HEK293 (cell line): ENCODE data around the gene LAMA4.

Experiments used
- CTCF ChIA-PET: fragments of 350-600 bp; formaldehyde crosslinking; extraction: SDS; loops from one replicate; lab custom pipeline; 2021; ENCODE audit warnings: antibody characterized with exemption; lab: Yijun Ruan, JAX
- POLR2A ChIA-PET: fragments of 300-600 bp; formaldehyde crosslinking; extraction: SDS; loops from one replicate; lab custom pipeline; 2020; ENCODE audit warnings: antibody characterized with exemption, inconsistent platforms; lab: Yijun Ruan, JAX
- H3K27ac ChIP-seq: fragments of 200-500 bp; sonication (Bioruptor generic); 2 replicates; pipeline ENCODE4 v1.5.1; 2014; ENCODE audit warnings: low read depth, low read length, control low read depth, inconsistent platforms; ENCODE audit errors: extremely low read depth
- H3K36me3 ChIP-seq, 2 experiments: fragments of 200-500 bp in 1 of 2; sonication (Bioruptor generic) in 1 of 2; 1 replicate in 1 of 2; 2 replicates in 1 of 2; pipeline ENCODE4 v1.5.1; 2014 to 2017; ENCODE audit warnings: inconsistent platforms in 2 of 2, low read length in 2 of 2; ENCODE audit not compliant: control insufficient read depth in 2 of 2, insufficient read depth in 1 of 2
- H3K4me1 ChIP-seq: fragments of 200-500 bp; sonication (Bioruptor generic); 2 replicates; pipeline ENCODE4 v1.5.1; 2014; ENCODE audit warnings: mild to moderate bottlenecking, low read length, inconsistent platforms; ENCODE audit not compliant: control insufficient read depth, insufficient read depth
- H3K4me3 ChIP-seq: 2 replicates; pipeline ENCODE4 v1.5.1; 2011; ENCODE audit warnings: low read depth, mild to moderate bottlenecking, control low read depth, low read length, moderate library complexity
- H3K9me3 ChIP-seq: fragments of 200-500 bp; sonication (Bioruptor generic); 2 replicates; pipeline ENCODE4 v1.5.1; 2014; ENCODE audit warnings: low read depth, low read length, inconsistent platforms; ENCODE audit not compliant: control insufficient read depth, insufficient read depth
- GLIS2 ChIP-seq: fragments of 450-650 bp; formaldehyde crosslinking; IDR thresholded peaks from 2 replicates; pipeline ENCODE4 v1.5.1; 2016; ENCODE audit warnings: missing biosample characterization, missing genetic modification characterization
- KLF10 ChIP-seq: fragments of 450-650 bp; IDR thresholded peaks from 2 replicates; pipeline ENCODE4 v1.5.1; 2018; ENCODE audit warnings: missing biosample characterization, mild to moderate bottlenecking, missing genetic modification characterization
- KLF7 ChIP-seq: fragments of 450-650 bp; formaldehyde crosslinking; IDR thresholded peaks from 2 replicates; pipeline ENCODE4 v1.5.1; 2016; ENCODE audit warnings: missing biosample characterization, missing genetic modification characterization, borderline replicate concordance
- OVOL3 ChIP-seq: fragments of 450-650 bp; formaldehyde crosslinking; IDR thresholded peaks from 2 replicates; pipeline ENCODE4 v1.5.1; 2016; ENCODE audit warnings: missing biosample characterization, missing genetic modification characterization
- SALL2 ChIP-seq: fragments of 450-650 bp; formaldehyde crosslinking; IDR thresholded peaks from 2 replicates; pipeline ENCODE4 v1.5.0; 2017; ENCODE audit warnings: missing biosample characterization, mild to moderate bottlenecking, missing genetic modification characterization, borderline replicate concordance
- SCRT2 ChIP-seq: fragments of 450-650 bp; formaldehyde crosslinking; IDR thresholded peaks from 2 replicates; pipeline ENCODE4 v1.5.1; 2016; ENCODE audit warnings: missing biosample characterization, missing genetic modification characterization
- SETDB1 ChIP-seq: IDR thresholded peaks from one replicate; pipeline ENCODE4 v1.6.1; 2017; ENCODE audit warnings: mild to moderate bottlenecking, low read length, moderate library complexity, mixed read lengths; ENCODE audit not compliant: insufficient read length
- TRIM28 ChIP-seq: IDR thresholded peaks from 2 replicates; pipeline ENCODE4 v1.6.1; 2011; ENCODE audit warnings: low read length, control low read depth, borderline replicate concordance
- ZFHX2 ChIP-seq: fragments of 450-650 bp; formaldehyde crosslinking; conservative IDR thresholded peaks from 2 replicates; pipeline ENCODE4 v1.5.1; 2016; ENCODE audit warnings: missing biosample characterization, missing genetic modification characterization
- ZFP37 ChIP-seq: fragments of 450-650 bp; formaldehyde crosslinking; IDR thresholded peaks from 2 replicates; pipeline ENCODE4 v1.5.1; 2016; ENCODE audit warnings: missing biosample characterization, missing genetic modification characterization
- ZNF132 ChIP-seq: fragments of 450-650 bp; formaldehyde crosslinking; IDR thresholded peaks from 2 replicates; pipeline ENCODE4 v1.5.1; 2017; ENCODE audit warnings: missing biosample characterization, missing genetic modification characterization, borderline replicate concordance
- ZNF133 ChIP-seq: fragments of 450-650 bp; formaldehyde crosslinking; IDR thresholded peaks from 2 replicates; pipeline ENCODE4 v1.5.1; 2016; ENCODE audit warnings: missing biosample characterization, missing genetic modification characterization
- ZNF157 ChIP-seq: fragments of 450-650 bp; formaldehyde crosslinking; IDR thresholded peaks from 2 replicates; pipeline ENCODE4 v1.5.1; 2016; ENCODE audit warnings: missing biosample characterization, missing genetic modification characterization
- ZNF239 ChIP-seq: fragments of 450-650 bp; formaldehyde crosslinking; IDR thresholded peaks from 2 replicates; pipeline ENCODE4 v1.5.1; 2016; ENCODE audit warnings: missing biosample characterization, missing genetic modification characterization
- ZNF274 ChIP-seq, 2 experiments: fragments of 200-500 bp in 1 of 2; fragments of 450-650 bp in 1 of 2; sonication (Bioruptor generic) in 1 of 2; formaldehyde crosslinking in 1 of 2; IDR thresholded peaks; 2 replicates each; pipeline versions ENCODE4 v1.5.1 to v1.6.1; 2014 to 2016; ENCODE audit warnings: borderline replicate concordance in 1 of 2, inconsistent platforms in 1 of 2, low read length in 1 of 2, missing biosample characterization in 1 of 2, missing genetic modification characterization in 1 of 2
- ZNF324 ChIP-seq: fragments of 450-650 bp; formaldehyde crosslinking; IDR thresholded peaks from 2 replicates; pipeline ENCODE4 v1.5.1; 2016; ENCODE audit warnings: missing biosample characterization, missing genetic modification characterization
- ZNF354C ChIP-seq: fragments of 450-650 bp; formaldehyde crosslinking; IDR thresholded peaks from 2 replicates; pipeline ENCODE4 v1.5.1; 2016; ENCODE audit warnings: missing biosample characterization, missing genetic modification characterization, low read depth, borderline replicate concordance
- ZNF404 ChIP-seq: fragments of 450-650 bp; formaldehyde crosslinking; IDR thresholded peaks from 2 replicates; pipeline ENCODE4 v1.5.1; 2017; ENCODE audit warnings: missing biosample characterization, missing genetic modification characterization
- ZNF416 ChIP-seq: fragments of 450-650 bp; formaldehyde crosslinking; IDR thresholded peaks from 2 replicates; pipeline ENCODE4 v1.5.1; 2016; ENCODE audit warnings: missing biosample characterization, missing genetic modification characterization
- ZNF48 ChIP-seq: fragments of 450-650 bp; formaldehyde crosslinking; IDR thresholded peaks from 2 replicates; pipeline ENCODE4 v1.5.1; 2016; ENCODE audit warnings: missing biosample characterization, missing genetic modification characterization
- ZNF548 ChIP-seq: fragments of 450-650 bp; formaldehyde crosslinking; IDR thresholded peaks from 2 replicates; pipeline ENCODE4 v1.5.1; 2016; ENCODE audit warnings: missing biosample characterization, missing genetic modification characterization
- ZNF560 ChIP-seq: fragments of 450-650 bp; formaldehyde crosslinking; IDR thresholded peaks from 2 replicates; pipeline ENCODE4 v1.5.1; 2017; ENCODE audit warnings: missing biosample characterization, missing genetic modification characterization, borderline replicate concordance
- ZNF561 ChIP-seq: fragments of 450-650 bp; IDR thresholded peaks from 2 replicates; pipeline ENCODE4 v1.5.1; 2018; ENCODE audit warnings: missing biosample characterization, missing genetic modification characterization, borderline replicate concordance
- ZNF670 ChIP-seq: fragments of 450-650 bp; formaldehyde crosslinking; IDR thresholded peaks from 2 replicates; pipeline ENCODE4 v1.5.1; 2016; ENCODE audit warnings: missing biosample characterization, missing genetic modification characterization, low read depth
- ZNF701 ChIP-seq: fragments of 450-650 bp; formaldehyde crosslinking; IDR thresholded peaks from 2 replicates; pipeline ENCODE4 v1.5.1; 2016; ENCODE audit warnings: missing biosample characterization, missing genetic modification characterization
- ZNF843 ChIP-seq: fragments of 450-650 bp; formaldehyde crosslinking; IDR thresholded peaks from 2 replicates; pipeline ENCODE4 v1.5.1; 2016; ENCODE audit warnings: missing biosample characterization, missing genetic modification characterization
- ZSCAN16 ChIP-seq: fragments of 450-650 bp; formaldehyde crosslinking; IDR thresholded peaks from 2 replicates; pipeline ENCODE4 v1.5.1; 2016; ENCODE audit warnings: missing biosample characterization, missing genetic modification characterization
- TF ChIP-seq, protein P1 (sequence below): fragments of 450-650 bp; formaldehyde crosslinking; IDR thresholded peaks from 2 replicates; pipeline ENCODE4 v1.5.1; 2016; ENCODE audit warnings: missing biosample characterization, missing genetic modification characterization
- TF ChIP-seq, protein P2 (sequence below): fragments of 450-650 bp; formaldehyde crosslinking; IDR thresholded peaks from 2 replicates; pipeline ENCODE4 v1.5.1; 2016; ENCODE audit warnings: missing biosample characterization, missing genetic modification characterization

Gene LAMA4

DNA sequence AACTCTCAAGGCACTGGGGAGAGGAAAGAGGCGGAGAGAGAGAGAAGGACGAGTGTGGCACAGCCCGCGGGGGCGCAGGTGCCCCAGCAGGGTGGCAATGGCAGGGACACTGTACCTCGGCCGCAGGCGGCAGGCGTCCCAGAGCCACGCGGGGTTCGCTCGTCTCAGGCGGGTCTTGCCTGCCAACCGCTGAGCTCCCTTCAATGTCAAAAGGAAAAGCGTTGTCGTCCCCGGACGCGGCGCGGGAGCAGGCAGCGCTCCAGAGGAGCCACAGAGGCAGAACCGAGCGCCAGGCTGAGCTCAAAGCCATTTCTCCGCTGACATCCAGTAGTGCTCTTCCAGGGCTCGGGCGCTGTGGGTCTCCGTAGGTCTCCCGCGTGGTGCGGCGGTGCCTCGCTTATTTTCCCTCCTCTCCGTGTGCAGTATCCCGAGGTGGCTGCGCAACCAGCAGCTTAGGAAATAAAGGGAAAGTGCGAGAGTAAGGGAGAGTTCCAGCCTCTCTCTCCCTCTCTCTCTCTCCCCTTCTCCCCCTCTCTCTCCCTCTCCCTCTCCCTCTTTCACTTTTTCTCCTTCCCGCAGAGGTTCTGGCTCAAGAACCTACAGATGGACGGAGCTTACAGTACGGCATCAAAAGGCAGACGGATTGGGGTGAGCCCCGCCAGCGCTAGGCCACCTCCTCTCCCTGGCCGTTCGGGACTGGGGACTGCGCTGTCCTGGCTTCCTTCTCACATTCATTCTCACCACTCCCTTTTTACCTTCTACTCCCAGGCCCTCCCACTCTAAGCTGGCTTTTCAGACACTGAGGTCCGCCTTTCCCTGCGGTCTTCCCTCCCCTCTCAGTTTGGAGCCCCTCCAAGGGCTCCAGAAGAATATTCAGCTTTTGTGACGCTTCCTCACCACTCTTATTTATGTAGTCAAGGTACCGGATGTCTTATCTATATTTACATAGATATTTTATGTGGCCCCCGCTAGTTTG, at the start of gene LAMA4 (continued):
- no peak for TF ChIP-seq ZNF48 (tag by site-specific recombination)
- 0 out of 2 replicates have a peak, but pooled peaks have one; percentile 14 for TF ChIP-seq TRIM28
- TF ChIP-seq ZNF324 (tag by site-specific recombination) = peak; percentile 71; the same call in 1 of the 2 replicates
- no peak for TF ChIP-seq SETDB1

DNA sequence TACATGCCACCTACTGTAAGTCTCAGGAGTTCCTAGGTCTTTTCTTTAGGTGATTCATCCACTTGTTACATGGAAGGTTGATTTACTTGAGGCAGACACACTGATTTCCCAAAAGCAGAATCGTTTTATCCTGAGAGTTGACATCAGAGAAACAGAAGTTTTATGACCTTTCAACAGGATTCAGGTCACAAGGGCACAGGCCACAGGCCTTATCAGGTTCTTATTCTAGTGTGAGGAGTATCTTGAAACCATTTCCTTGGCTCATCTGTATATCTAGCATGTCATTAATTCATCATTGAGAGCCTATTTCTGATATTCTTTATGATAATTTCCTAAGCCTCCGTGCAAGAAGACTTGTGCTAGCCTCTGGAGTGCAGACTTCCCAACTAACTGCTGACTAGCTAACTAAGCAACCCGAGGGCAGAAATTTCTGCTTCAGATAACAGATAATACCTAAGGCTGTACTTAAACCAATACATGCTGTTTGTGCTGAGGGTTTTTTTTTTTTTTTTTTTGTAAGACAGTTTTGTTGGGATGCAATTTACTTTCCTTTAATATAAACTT, 47.9 kb upstream of the LAMA4 start:
- Histone ChIP-seq H3K9me3 (no peaks in the 10 kb centered on the region), H3K4me1 (peaks cover 7% of the 10 kb centered on the region), H3K27ac (no peak overlapping the region), H3K4me3 (no peak overlapping the region), H3K36me3 (no peaks in the 10 kb centered on the region)
- CTCF ChIA-PET = interaction anchor here (0.6 to 1.8 kb wide), 4 partner anchors 9 to 445 kb away, joined by 3 to 6 read pairs (median 4); no protein-coding TSS in a partner anchor
- TF ChIP-seq ZNF354C (tag by site-specific recombination) (no peak), ZNF701 (tag by site-specific recombination) (no peak), ZNF670 (tag by site-specific recombination) (no peak), ZNF416 (tag by site-specific recombination) (no peak), ZNF239 (tag by site-specific recombination) (0 out of 2 replicates have a peak, but pooled peaks have one; percentile 39), OVOL3 (tag by site-specific recombination) (no peak), ZNF274 (IDR thresholded peaks at IDR 0.05; ENCODE audit: low read length) (no peak), ZNF274 (tag by site-specific recombination; IDR thresholded peaks at IDR 0.05; ENCODE audit: borderline replicate concordance) (no peak), SCRT2 (tag by site-specific recombination) (peak; percentile 67), ZNF843 (tag by site-specific recombination) (no peak)
- POLR2A ChIA-PET = no interaction called here

DNA sequence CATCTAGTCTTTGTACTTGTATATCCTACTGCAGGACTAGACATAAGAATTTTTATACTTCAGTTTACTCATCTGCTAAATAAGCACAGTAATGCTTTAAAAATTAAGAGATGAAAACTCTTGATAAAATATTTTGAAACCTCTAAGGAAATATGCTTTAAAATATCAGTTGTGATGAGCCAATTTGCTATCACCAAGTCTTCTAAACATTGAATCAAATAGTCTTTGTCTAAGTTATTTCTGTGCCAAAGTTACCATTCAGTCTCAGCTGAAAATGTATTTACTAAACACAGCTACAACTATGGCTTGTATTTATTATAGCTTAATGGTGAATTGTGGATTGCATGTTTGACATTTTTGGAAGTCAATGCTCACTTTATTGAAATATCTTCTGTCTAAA, 46.5 kb upstream of the LAMA4 start:
- no peaks in the 10 kb centered on the region for H3K9me3 ChIP-seq
- no peak overlapping the region for H3K4me3 ChIP-seq
- H3K36me3 ChIP-seq = no peaks in the 10 kb centered on the region
- ChIA-PET CTCF (interaction anchor here (1.6 to 1.8 kb wide), 2 partner anchors 10 to 121 kb away, joined by 4 to 6 read pairs; no protein-coding TSS in a partner anchor), POLR2A (no interaction called here)
- no peak overlapping the region for H3K27ac ChIP-seq
- peaks cover 7% of the 10 kb centered on the region for H3K4me1 ChIP-seq
- no peak for TF ChIP-seq ZNF132 (tag by site-specific recombination)
- TF ChIP-seq ZNF548 (tag by site-specific recombination) = no peak
- TF ChIP-seq ZNF133 = no peak
- TF ChIP-seq ZSCAN16 (tag by site-specific recombination) = no peak
- no peak for TF ChIP-seq ZNF157 (tag by site-specific recombination)
- TF ChIP-seq GLIS2 (tag by site-specific recombination) = no peak
- TF ChIP-seq ZNF561 = no peak
- TF ChIP-seq ZNF404 (tag by site-specific recombination) = no peak
- no peak for TF ChIP-seq KLF10 (tag by site-specific recombination)
- TF ChIP-seq ZNF560 (tag by site-specific recombination) = no peak
- TF ChIP-seq, protein P1, sequence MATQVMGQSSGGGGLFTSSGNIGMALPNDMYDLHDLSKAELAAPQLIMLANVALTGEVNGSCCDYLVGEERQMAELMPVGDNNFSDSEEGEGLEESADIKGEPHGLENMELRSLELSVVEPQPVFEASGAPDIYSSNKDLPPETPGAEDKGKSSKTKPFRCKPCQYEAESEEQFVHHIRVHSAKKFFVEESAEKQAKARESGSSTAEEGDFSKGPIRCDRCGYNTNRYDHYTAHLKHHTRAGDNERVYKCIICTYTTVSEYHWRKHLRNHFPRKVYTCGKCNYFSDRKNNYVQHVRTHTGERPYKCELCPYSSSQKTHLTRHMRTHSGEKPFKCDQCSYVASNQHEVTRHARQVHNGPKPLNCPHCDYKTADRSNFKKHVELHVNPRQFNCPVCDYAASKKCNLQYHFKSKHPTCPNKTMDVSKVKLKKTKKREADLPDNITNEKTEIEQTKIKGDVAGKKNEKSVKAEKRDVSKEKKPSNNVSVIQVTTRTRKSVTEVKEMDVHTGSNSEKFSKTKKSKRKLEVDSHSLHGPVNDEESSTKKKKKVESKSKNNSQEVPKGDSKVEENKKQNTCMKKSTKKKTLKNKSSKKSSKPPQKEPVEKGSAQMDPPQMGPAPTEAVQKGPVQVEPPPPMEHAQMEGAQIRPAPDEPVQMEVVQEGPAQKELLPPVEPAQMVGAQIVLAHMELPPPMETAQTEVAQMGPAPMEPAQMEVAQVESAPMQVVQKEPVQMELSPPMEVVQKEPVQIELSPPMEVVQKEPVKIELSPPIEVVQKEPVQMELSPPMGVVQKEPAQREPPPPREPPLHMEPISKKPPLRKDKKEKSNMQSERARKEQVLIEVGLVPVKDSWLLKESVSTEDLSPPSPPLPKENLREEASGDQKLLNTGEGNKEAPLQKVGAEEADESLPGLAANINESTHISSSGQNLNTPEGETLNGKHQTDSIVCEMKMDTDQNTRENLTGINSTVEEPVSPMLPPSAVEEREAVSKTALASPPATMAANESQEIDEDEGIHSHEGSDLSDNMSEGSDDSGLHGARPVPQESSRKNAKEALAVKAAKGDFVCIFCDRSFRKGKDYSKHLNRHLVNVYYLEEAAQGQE = no peak
- TF ChIP-seq, protein P2, sequence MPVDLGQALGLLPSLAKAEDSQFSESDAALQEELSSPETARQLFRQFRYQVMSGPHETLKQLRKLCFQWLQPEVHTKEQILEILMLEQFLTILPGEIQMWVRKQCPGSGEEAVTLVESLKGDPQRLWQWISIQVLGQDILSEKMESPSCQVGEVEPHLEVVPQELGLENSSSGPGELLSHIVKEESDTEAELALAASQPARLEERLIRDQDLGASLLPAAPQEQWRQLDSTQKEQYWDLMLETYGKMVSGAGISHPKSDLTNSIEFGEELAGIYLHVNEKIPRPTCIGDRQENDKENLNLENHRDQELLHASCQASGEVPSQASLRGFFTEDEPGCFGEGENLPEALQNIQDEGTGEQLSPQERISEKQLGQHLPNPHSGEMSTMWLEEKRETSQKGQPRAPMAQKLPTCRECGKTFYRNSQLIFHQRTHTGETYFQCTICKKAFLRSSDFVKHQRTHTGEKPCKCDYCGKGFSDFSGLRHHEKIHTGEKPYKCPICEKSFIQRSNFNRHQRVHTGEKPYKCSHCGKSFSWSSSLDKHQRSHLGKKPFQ (tag by site-specific recombination) = no peak
- TF ChIP-seq KLF7 (tag by site-specific recombination) = no peak
- no peak for TF ChIP-seq ZFHX2
- TF ChIP-seq ZFP37 (tag by site-specific recombination) = no peak
- no peak for TF ChIP-seq SALL2 (tag by site-specific recombination)
